HG03095 (cell line): ENCODE results near the gene PAPOLG.
"Not testable (repeated sequence)": the region's sequence is repeated elsewhere in the genome, so short reads cannot be mapped to it uniquely, and the experiment has no call there.

Experiments used
- ATAC-seq: cut with Tn5 transposase; IDR thresholded peaks from one replicate; pipeline ENCODE4 v1.9.1; 2021; ENCODE audit warnings: moderate library complexity; ENCODE audit not compliant: unreplicated experiment

Gene PAPOLG

GRCh38 chr2:60771508-60771907, 15.4 kb downstream of the PAPOLG start:
- ATAC-seq = no peak

GRCh38 chr2:60775048-60775639, 19.1 kb downstream of the PAPOLG start:
- ATAC-seq = no peak

GRCh38 chr2:60778352-60778751, 22.3 kb downstream of the PAPOLG start:
- ATAC-seq = no peak

GRCh38 chr2:60779426-60779825, 23.4 kb downstream of the PAPOLG start:
- no peak for ATAC-seq

- ATAC-seq = no peak
Measured at GRCh38 chr2:60780721-60781120, 24.7 kb downstream of the PAPOLG start.

DNA sequence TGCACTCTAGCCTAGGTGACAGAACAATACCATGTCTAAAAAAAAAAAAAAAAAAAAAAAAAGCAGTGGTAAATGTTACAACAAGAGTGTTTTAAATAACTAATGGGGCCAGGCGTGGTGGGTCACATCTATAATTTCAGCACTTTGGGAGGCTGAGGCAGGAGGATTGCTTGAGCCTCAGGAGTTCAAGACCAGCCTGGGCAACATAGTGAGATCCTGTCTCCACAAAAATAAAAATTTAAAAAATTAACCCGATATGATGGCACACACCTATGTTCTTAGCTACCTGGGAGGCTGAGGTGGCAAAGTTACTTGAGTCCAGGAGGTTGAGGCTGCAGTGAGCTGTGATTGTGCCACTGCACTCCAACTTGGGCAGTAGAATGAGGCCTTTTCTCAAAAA, 37.1 kb downstream of the PAPOLG start:
- ATAC-seq = no peak

GRCh38 chr2:60794271-60794863, 38.3 kb downstream of the PAPOLG start:
- no peak for ATAC-seq

DNA sequence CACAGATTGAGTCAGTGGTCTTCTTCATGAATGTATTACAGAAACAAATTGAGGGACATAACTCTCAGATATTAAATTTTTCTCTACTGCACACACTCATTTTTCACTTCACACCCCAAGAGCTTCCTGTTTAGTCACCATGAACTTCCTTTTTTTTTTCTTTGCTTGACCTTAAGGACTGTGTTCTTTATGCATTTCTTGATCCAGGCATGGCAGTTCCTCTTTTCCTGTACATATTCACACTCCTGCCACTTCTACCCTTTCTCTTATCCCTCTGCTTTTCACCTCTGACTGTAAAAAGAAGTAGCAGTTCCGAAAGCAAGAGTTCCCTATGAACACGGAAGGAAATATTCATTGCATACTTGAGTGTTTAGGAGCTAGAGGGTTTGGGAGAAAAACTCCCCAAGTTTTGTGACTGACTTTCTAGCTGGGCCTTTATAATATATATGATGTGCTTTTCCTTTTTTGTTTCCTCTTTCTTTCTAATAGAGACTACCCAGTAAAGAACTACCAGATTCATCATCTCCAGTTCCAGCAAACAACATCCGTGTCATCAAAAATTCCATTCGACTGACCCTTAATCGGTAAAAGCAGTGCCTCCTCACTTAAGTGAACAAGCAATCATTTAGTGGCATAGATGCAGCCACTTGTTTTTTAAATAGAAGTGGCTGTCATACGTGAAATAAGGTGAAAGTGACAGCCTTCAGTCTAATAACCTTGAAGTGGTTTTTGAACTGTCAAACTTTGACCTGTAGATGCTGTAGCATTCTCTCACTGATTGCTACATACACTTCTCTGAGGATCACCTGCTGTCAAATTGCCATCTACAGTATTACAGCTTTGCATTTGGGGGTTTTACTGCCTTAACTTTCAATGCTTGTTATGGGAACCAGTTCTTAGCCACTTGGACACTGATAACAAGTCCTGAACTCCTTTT, 40.8 kb downstream of the PAPOLG start:
- ATAC-seq = no peak

GRCh38 chr2:60804473-60804872, 48.4 kb downstream of the PAPOLG start:
- no peak for ATAC-seq

DNA sequence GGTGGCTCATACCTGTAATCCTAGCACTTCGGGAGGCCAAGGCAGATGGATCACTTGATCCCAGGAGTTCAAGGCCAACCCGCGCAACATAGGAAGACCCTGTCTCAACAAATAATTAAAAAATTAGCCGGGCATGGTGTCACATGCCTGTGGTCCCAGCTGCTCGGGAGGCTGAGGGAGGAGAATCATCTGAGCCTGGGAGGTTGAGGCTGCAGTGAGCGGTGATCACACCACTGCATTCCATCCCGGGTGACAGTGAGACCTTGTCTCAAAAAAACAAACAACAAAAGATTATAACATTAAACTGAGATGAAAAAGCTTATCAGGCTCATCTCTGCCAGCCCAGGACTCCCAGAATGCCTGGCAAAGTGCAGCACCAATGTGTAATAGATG, 50.5 kb downstream of the PAPOLG start:
- no peak for ATAC-seq

GRCh38 chr2:60806988-60807681, 51.1 kb downstream of the PAPOLG start:
- ATAC-seq = peak; percentile 73

- no peak for ATAC-seq
Measured at GRCh38 chr2:60808330-60808801, 52.3 kb downstream of the PAPOLG start.

DNA sequence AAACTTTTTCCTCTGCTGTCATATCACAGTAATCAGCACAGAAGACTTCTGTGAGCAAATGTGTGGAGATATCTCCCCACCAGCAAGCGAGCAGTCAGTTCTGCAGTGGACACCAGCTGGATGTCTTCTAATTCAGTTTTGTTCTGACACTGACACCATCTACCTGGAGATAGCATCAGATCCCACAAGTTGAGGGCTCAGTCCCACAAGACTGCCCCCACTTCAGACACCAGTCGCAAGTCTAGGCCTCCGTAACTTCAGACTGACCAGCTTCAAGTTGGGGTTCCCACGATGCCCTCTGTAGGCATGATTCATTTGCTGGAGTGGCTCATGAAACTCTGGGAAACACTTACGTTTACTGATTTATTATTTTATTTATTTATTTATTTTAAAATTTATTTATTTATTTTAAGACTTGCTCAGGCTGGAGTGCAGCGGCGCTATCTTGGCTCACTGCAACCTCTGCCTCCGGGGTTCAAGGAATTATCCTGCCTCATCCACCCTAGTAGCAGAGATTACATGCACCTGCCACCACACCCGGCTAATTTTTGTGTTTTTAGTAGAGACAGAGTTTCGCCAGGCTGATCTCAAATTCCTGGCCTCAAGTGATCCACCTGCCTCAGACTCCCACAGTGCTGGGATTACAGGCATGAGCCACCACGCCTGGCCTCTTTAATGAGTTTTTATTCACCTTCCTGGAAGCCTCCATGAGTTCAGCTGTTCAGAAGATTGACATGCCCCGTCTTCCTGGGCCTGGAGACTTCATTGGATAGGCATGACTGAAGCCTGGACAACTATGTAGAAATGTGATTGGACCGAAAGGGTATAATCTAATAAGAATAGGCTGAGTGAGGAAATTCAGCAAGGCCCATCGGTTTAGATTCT, 55.7 kb downstream of the PAPOLG start:
- no peak for ATAC-seq

- ATAC-seq = not testable (repeated sequence)
Measured at GRCh38 chr2:60817191-60817590, 61.1 kb downstream of the PAPOLG start.

- ATAC-seq = no peak
Measured at GRCh38 chr2:60818272-60818671, 62.2 kb downstream of the PAPOLG start.

- ATAC-seq = no peak
Measured at GRCh38 chr2:60819155-60819862, 63.2 kb downstream of the PAPOLG start.

GRCh38 chr2:60819936-60820335, 63.9 kb downstream of the PAPOLG start:
- ATAC-seq = no peak

- ATAC-seq = no peak
Measured at GRCh38 chr2:60820416-60821132, 64.5 kb downstream of the PAPOLG start.

- no peak for ATAC-seq
Measured at GRCh38 chr2:60821133-60821469, 65.0 kb downstream of the PAPOLG start.
